RWPE2 (cell line): Measurements from ENCODE around the gene SNRPE.
"Not testable (repeated sequence)": the region's sequence is repeated elsewhere in the genome, so short reads cannot be mapped to it uniquely, and the experiment has no call there.

Experiments used
- ATAC-seq: fragments of 200-7000 bp; cut with Tn5 transposase; 3 replicates; pipeline ENCODE4 v1.9.1; 2021; ENCODE audit warnings: low read depth
- DNase-seq: peaks from one replicate; pipeline ENCODE4 v3.0.0-alpha.2; 2020; ENCODE audit warnings: low spot score
- H3K27ac ChIP-seq: fragments of 450-650 bp; 2 replicates; pipeline ENCODE4 v1.5.1; 2017; ENCODE audit warnings: mild to moderate bottlenecking; ENCODE audit not compliant: poor library complexity, severe bottlenecking
- H3K27me3 ChIP-seq: fragments of 250-450 bp; sonication (Bioruptor Pico); 2 replicates; pipeline ENCODE4 v1.5.1; 2021; ENCODE audit warnings: mild to moderate bottlenecking, moderate library complexity; ENCODE audit not compliant: insufficient read depth, poor library complexity, severe bottlenecking
- H3K36me3 ChIP-seq: fragments of 250-450 bp; sonication (Bioruptor Pico); 2 replicates; pipeline ENCODE4 v1.5.1; 2020; ENCODE audit warnings: low read depth, mild to moderate bottlenecking, moderate library complexity
- H3K4me1 ChIP-seq: fragments of 250-450 bp; sonication (Bioruptor Pico); 2 replicates; pipeline ENCODE4 v1.5.1; 2021; ENCODE audit warnings: mild to moderate bottlenecking, moderate library complexity; ENCODE audit not compliant: insufficient read depth, poor library complexity, severe bottlenecking
- H3K4me3 ChIP-seq: fragments of 250-450 bp; sonication (Bioruptor Pico); 2 replicates; pipeline ENCODE4 v1.5.1; 2021; ENCODE audit warnings: mild to moderate bottlenecking, moderate library complexity; ENCODE audit not compliant: severe bottlenecking
- H3K9me3 ChIP-seq: fragments of 250-450 bp; sonication (Bioruptor Pico); 2 replicates; pipeline ENCODE4 v1.5.1; 2021; ENCODE audit warnings: mild to moderate bottlenecking, moderate library complexity; ENCODE audit not compliant: severe bottlenecking
- CTCF ChIP-seq: fragments of 450-650 bp; IDR thresholded peaks from one replicate; pipeline ENCODE4 v1.5.1; 2017; ENCODE audit warnings: mild to moderate bottlenecking, moderate library complexity; ENCODE audit not compliant: poor library complexity, severe bottlenecking

SNRPE gene

GRCh38 chr1:203839081-203839480 lies 22.3 kb upstream of the SNRPE start:
- H3K4me3 ChIP-seq = no peak overlapping the region
- ATAC-seq (no peak), DNase-seq (no peak)
- TF ChIP-seq CTCF = no peak
- H3K4me1 ChIP-seq = no peaks in the 10 kb centered on the region
- no peaks in the 10 kb centered on the region for H3K9me3 ChIP-seq
- H3K27me3 ChIP-seq = no peaks in the 10 kb centered on the region
- no peak overlapping the region for H3K27ac ChIP-seq
- peaks cover 86% of the 10 kb centered on the region for H3K36me3 ChIP-seq

- Histone ChIP-seq H3K27ac (no peak overlapping the region), H3K27me3 (no peaks in the 10 kb centered on the region), H3K4me1 (no peaks in the 10 kb centered on the region), H3K4me3 (no peak overlapping the region), H3K36me3 (peaks cover 86% of the 10 kb centered on the region), H3K9me3 (no peaks in the 10 kb centered on the region)
- DNase-seq (no peak), ATAC-seq (no peak)
- no peak for TF ChIP-seq CTCF
Measured at GRCh38 chr1:203840208-203840808, 21.1 kb upstream of the SNRPE start.

- Histone ChIP-seq H3K4me3 (no peak overlapping the region), H3K36me3 (peaks cover 86% of the 10 kb centered on the region), H3K27ac (no peak overlapping the region), H3K9me3 (no peaks in the 10 kb centered on the region), H3K27me3 (no peaks in the 10 kb centered on the region), H3K4me1 (no peaks in the 10 kb centered on the region)
- TF ChIP-seq CTCF = no peak
- no peak for ATAC-seq
- no peak for DNase-seq
Measured at GRCh38 chr1:203842559-203842876, 18.9 kb upstream of the SNRPE start.

- H3K4me1 ChIP-seq = no peaks in the 10 kb centered on the region
- DNase-seq (no peak), ATAC-seq (no peak)
- no peaks in the 10 kb centered on the region for H3K27me3 ChIP-seq
- no peak for TF ChIP-seq CTCF
- peaks cover 86% of the 10 kb centered on the region for H3K36me3 ChIP-seq
- no peaks in the 10 kb centered on the region for H3K9me3 ChIP-seq
- no peak overlapping the region for H3K4me3 ChIP-seq
- H3K27ac ChIP-seq = no peak overlapping the region
Measured at GRCh38 chr1:203843435-203843834, 18.0 kb upstream of the SNRPE start.

GRCh38 chr1:203853112-203853511 lies 8.3 kb upstream of the SNRPE start:
- not testable (repeated sequence) for H3K9me3 ChIP-seq, H3K27me3 ChIP-seq, H3K27ac ChIP-seq, ATAC-seq, H3K4me1 ChIP-seq, H3K4me3 ChIP-seq, DNase-seq
- peaks cover 70% of the 10 kb centered on the region for H3K36me3 ChIP-seq
